Measurements from ENCODE around the gene JADE2. TPM values are rescaled to one million over a fixed set of nuclear protein-coding genes. Genes with fewer than 3 reads are reported as not detected.

JADE2 gene
- total RNA-seq, 1 donor from 2014 or later, result 30.3 TPM

DNA sequence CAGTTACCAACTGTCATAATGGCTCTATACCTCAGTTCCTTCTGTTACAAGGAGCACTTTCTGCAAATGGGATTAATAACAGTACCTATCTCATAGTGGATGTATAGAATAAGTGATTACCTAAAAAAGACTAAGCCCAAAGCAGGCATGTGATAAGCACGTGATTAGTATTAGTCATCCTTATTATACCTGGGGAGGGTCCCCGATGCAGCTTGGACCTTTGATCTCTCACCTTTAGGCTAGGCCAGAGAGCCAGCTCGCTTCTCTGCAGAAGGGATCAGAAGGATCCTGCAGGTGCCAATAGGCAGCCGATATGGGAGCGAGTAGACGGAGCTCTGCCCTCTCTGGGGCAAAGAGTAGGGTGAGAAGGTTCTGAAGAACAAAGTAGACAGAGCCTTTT, 4.0 kb downstream of the JADE2 start:
- Mint-ChIP-seq H3K4me1 (ENCODE audit: low read depth, unreplicated experiment) (peaks cover 22% of the 10 kb centered on the region), H3K9me3 (ENCODE audit: unreplicated experiment) (no peaks in the 10 kb centered on the region), H3K4me3 (ENCODE audit: unreplicated experiment) (no peak overlapping the region), H3K27me3 (ENCODE audit: low read depth, unreplicated experiment) (no peaks in the 10 kb centered on the region), H3K36me3 (ENCODE audit: low read depth, unreplicated experiment) (peaks cover 1% of the 10 kb centered on the region), H3K27ac (ENCODE audit: unreplicated experiment) (no peak overlapping the region)
- no peak overlapping the region for H2AFZ ChIP-seq (ENCODE audit: low read depth, low read length)
- H3K27ac ChIP-seq (ENCODE audit: low read depth, low read length), result no peak overlapping the region
- peaks cover 49% of the 10 kb centered on the region for H4K20me1 ChIP-seq (ENCODE audit: insufficient read depth, low read length)
- H3K4me2 ChIP-seq (ENCODE audit: low read length), result no peak overlapping the region
- peaks cover 8% of the 10 kb centered on the region for H3K4me1 ChIP-seq (ENCODE audit: insufficient read depth, low read length)
- FAIRE-seq (no peak), DNase-seq (ENCODE audit: low read depth) (no peak)
- no peaks in the 10 kb centered on the region for H3K9me3 ChIP-seq (ENCODE audit: insufficient read depth, low read depth, low read length)
- no peak overlapping the region for H3K4me3 ChIP-seq (ENCODE audit: insufficient read depth, low read depth, low read length)
- peaks cover 49% of the 10 kb centered on the region for H3K79me2 ChIP-seq (ENCODE audit: insufficient read depth, low read length)
- H3K36me3 ChIP-seq (ENCODE audit: insufficient read depth, low read length), result no peaks in the 10 kb centered on the region
- H3K27me3 ChIP-seq (ENCODE audit: insufficient read depth, low read length), result no peaks in the 10 kb centered on the region
- TF ChIP-seq EZH2 (IDR thresholded peaks at IDR 0.05; ENCODE audit: insufficient read depth, low read length), result no peak
- TF ChIP-seq, protein P1, sequence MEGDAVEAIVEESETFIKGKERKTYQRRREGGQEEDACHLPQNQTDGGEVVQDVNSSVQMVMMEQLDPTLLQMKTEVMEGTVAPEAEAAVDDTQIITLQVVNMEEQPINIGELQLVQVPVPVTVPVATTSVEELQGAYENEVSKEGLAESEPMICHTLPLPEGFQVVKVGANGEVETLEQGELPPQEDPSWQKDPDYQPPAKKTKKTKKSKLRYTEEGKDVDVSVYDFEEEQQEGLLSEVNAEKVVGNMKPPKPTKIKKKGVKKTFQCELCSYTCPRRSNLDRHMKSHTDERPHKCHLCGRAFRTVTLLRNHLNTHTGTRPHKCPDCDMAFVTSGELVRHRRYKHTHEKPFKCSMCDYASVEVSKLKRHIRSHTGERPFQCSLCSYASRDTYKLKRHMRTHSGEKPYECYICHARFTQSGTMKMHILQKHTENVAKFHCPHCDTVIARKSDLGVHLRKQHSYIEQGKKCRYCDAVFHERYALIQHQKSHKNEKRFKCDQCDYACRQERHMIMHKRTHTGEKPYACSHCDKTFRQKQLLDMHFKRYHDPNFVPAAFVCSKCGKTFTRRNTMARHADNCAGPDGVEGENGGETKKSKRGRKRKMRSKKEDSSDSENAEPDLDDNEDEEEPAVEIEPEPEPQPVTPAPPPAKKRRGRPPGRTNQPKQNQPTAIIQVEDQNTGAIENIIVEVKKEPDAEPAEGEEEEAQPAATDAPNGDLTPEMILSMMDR (IDR thresholded peaks at IDR 0.05; ENCODE audit: insufficient read depth, low read depth, low read length), result no peak
- H3K9ac ChIP-seq (ENCODE audit: low read length), result no peak overlapping the region

DNA sequence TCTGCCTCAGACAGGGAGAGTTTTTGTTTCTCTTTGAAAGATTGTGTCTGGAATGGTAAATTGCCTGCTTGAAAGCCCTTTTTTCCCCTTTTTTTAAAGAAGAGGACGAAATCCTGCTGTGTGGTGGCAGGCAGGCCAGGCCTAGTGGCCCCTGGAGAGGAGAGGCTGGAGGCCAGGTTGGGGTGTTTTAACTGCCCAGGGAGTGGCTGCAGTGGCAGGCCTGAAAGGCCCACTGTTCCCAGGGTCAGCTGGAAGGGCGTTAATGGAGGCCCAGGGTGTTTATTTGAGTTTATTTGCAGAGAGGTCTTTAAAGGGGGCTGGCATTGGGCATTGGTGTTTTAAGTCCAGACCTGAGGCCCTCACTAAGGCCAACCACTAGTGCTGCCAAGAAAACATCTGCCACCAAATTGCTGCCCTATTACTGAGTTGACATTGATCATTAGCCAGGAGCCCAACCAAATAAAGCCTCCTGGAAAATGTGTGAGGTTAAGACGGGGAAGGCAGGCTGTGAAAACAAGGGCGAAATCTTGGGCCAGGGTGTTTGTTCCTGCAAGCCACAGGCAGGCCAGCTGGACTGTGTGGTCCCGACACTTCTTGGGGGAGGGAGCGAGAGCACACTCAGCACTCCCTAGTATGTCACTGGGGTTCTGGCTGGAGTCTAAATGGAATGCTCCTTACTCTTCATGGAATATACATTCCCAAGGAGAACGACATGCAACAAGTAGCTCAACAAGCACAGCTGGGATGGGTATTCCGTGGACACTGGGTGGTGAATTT, 5.0 kb downstream of the JADE2 start:
- Histone ChIP-seq H3K27ac (ENCODE audit: low read depth, low read length) (no peak overlapping the region), H4K20me1 (ENCODE audit: insufficient read depth, low read length) (peaks cover 54% of the 10 kb centered on the region), H3K4me3 (ENCODE audit: insufficient read depth, low read depth, low read length) (no peak overlapping the region), H3K27me3 (ENCODE audit: insufficient read depth, low read length) (no peaks in the 10 kb centered on the region), H3K36me3 (ENCODE audit: insufficient read depth, low read length) (no peaks in the 10 kb centered on the region), H3K9ac (ENCODE audit: low read length) (no peak overlapping the region), H2AFZ (ENCODE audit: low read depth, low read length) (no peak overlapping the region), H3K79me2 (ENCODE audit: insufficient read depth, low read length) (peaks cover 57% of the 10 kb centered on the region), H3K9me3 (ENCODE audit: insufficient read depth, low read depth, low read length) (no peaks in the 10 kb centered on the region), H3K4me2 (ENCODE audit: low read length) (no peak overlapping the region), H3K4me1 (ENCODE audit: insufficient read depth, low read length) (peaks cover 5% of the 10 kb centered on the region)
- H3K9me3 Mint-ChIP-seq (ENCODE audit: unreplicated experiment), result no peaks in the 10 kb centered on the region
- DNase-seq (ENCODE audit: low read depth) (no peak), FAIRE-seq (no peak)
- no peak overlapping the region for H3K4me3 Mint-ChIP-seq (ENCODE audit: unreplicated experiment)
- H3K36me3 Mint-ChIP-seq (ENCODE audit: low read depth, unreplicated experiment), result peaks cover 4% of the 10 kb centered on the region
- H3K4me1 Mint-ChIP-seq (ENCODE audit: low read depth, unreplicated experiment), result peaks cover 22% of the 10 kb centered on the region
- no peak for TF ChIP-seq EZH2 (IDR thresholded peaks at IDR 0.05; ENCODE audit: insufficient read depth, low read length)
- H3K27ac Mint-ChIP-seq (ENCODE audit: unreplicated experiment), result no peak overlapping the region
- H3K27me3 Mint-ChIP-seq (ENCODE audit: low read depth, unreplicated experiment), result no peaks in the 10 kb centered on the region

DNA sequence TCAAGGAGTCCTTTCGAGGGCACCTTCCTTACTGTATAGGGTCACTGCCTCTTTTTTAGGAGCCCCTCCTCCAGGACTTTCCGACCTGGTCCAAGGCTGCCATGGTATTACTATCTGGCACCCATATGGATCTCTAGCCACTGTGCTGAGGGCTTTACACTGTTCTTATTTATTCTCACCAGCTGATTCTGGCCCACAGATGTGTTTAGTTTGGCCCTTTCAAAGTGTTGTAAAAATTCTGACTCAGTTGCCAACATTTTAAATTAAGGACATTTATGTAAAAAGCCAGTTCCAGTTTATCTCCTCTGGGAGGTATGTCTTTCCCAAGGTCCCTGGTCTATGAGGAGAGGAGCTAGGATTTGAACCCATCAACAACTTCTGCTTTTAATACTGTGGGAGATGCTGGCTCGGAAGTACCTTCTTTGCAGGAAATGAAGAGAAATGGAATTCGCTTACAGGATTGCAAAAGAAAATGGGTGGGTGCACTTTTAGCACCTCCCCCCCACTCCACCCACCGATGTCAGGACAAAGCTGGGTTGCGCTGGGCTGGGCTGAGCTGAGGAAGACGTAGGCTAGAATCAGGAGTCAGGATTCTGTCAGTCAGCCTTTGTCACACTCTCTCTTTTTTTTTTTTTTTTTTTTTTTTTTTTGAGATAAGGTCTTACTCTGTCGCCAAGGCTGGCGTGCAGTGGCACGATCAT, 7.8 kb downstream of the JADE2 start:
- Mint-ChIP-seq H3K4me3 (ENCODE audit: unreplicated experiment) (no peak overlapping the region), H3K9me3 (ENCODE audit: unreplicated experiment) (no peaks in the 10 kb centered on the region), H3K36me3 (ENCODE audit: low read depth, unreplicated experiment) (peaks cover 24% of the 10 kb centered on the region), H3K27ac (ENCODE audit: unreplicated experiment) (no peak overlapping the region), H3K4me1 (ENCODE audit: low read depth, unreplicated experiment) (peaks cover 21% of the 10 kb centered on the region), H3K27me3 (ENCODE audit: low read depth, unreplicated experiment) (no peaks in the 10 kb centered on the region)
- H3K36me3 ChIP-seq (ENCODE audit: insufficient read depth, low read length), result no peaks in the 10 kb centered on the region
- H3K4me3 ChIP-seq (ENCODE audit: insufficient read depth, low read depth, low read length), result no peak overlapping the region
- no peak overlapping the region for H2AFZ ChIP-seq (ENCODE audit: low read depth, low read length)
- DNase-seq (ENCODE audit: low read depth) (no peak), FAIRE-seq (no peak)
- peaks cover 53% of the 10 kb centered on the region for H3K79me2 ChIP-seq (ENCODE audit: insufficient read depth, low read length)
- no peak overlapping the region for H3K9ac ChIP-seq (ENCODE audit: low read length)
- H4K20me1 ChIP-seq (ENCODE audit: insufficient read depth, low read length), result peaks cover 67% of the 10 kb centered on the region
- no peaks in the 10 kb centered on the region for H3K9me3 ChIP-seq (ENCODE audit: insufficient read depth, low read depth, low read length)
- H3K27me3 ChIP-seq (ENCODE audit: insufficient read depth, low read length), result no peaks in the 10 kb centered on the region
- H3K27ac ChIP-seq (ENCODE audit: low read depth, low read length), result no peak overlapping the region
- no peaks in the 10 kb centered on the region for H3K4me1 ChIP-seq (ENCODE audit: insufficient read depth, low read length)
- TF ChIP-seq, protein P1 (IDR thresholded peaks at IDR 0.05; ENCODE audit: insufficient read depth, low read depth, low read length), result no peak
- no peak for TF ChIP-seq EZH2 (IDR thresholded peaks at IDR 0.05; ENCODE audit: insufficient read depth, low read length)
- H3K4me2 ChIP-seq (ENCODE audit: low read length), result no peak overlapping the region
